GM19025 (cell line): ENCODE data around the gene NTSR1.

Experiments
- ATAC-seq: cut with Tn5 transposase; IDR thresholded peaks from one replicate; pipeline ENCODE4 v1.9.1; 2021; ENCODE audit warnings: mild to moderate bottlenecking, low read depth, moderate library complexity; ENCODE audit not compliant: unreplicated experiment

Gene NTSR1

DNA sequence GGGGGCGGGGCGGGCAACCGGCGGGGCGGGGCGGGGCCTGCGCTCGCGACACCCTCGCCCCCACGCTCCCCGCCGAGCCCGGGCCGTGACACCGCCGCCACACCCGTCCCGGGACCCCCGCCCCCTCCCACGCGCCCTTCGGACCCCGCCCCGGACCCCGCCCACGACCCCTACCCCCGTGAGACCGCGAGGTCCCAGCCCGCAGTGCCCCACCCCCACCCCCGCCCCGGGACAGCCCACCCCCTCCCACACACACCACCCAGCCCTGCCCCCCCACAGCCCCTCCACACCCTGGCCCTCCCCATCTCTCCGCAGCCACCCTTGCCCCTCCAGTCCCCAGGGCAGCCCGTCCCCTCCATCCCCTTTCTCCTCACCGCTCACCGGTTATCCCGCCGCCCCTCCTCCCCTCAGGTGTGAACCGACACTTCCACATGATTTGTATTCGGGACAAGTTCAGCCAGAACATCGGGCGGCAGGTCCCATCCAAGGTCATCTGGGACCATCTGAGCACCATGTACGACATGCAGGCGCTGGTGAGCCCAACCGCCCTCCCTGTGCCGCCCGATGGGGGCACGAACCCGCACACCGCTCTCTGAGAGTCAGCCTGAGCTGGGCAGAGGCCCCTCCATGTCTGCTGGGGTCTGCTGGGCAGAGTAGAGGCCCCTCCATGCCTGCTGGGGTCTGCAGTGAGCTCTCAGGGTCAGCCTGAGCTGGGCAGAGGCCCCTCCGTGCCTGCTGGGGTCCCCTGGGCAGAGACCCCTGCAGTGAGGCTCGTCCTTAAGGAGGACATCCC, 88.3 kb downstream of the NTSR1 start:
- ATAC-seq: no peak

DNA sequence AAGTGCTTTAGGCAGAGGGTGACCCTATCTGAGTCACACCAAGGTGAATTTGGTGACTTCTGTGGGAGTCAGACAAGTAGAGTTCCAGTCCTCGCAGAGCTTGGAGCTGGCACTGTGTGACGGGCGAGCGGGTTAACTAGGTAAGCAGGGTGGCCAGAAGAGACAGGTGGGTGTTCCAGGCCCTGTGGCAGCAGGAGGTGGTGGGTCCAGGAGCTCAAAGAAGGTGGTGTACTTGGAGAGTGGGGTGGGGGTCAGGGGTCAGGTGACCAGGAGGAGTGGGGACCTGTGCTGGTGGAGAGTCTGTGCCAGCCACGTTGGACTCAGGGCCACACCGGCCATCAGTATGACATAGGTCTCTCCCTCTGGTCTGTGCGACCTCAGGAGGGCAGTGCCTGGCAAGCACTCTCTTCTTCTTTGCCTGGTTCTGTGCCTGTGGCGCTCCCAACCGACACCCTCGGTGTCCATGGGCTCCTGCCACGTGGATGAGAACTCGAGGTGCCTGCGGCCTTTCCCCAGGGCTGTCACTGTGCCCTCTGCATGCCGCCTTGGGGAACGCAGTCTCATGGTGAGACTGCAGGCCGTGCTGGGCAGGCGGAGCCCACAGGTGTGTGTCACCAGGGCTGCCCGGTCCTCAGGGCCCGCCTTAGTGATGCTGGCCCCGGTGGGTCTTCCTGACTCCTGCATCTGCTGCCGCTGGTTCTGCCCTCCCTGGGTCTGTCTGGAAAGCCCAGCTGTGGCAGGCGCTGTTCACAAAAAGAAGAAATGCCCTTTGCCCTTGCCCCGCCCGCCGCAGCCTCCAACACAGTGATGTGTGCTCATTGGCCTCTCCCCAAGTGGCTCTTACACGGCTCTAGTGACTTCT, 89.3 kb downstream of the NTSR1 start:
- no peak for ATAC-seq

DNA sequence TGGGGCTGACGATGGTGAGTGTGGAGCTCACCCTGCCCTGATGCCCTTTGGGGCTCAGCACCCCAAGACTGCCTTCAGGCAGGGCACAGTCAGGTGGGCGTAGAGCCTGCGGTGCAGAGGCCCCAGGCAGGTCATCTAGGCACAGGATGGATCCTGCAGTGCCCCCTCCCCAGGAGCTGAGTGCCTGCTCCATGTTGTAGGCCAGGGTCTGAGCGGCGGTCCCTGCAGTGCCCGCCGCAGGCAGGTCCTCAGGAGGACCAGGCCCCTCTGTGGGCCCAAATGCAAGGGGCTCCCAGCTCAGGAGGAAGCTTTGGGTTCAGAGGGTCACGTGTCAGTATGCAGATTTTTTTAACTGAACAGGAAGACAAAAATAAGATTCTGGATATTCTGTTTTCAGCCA, 90.4 kb downstream of the NTSR1 start:
- no peak for ATAC-seq

DNA sequence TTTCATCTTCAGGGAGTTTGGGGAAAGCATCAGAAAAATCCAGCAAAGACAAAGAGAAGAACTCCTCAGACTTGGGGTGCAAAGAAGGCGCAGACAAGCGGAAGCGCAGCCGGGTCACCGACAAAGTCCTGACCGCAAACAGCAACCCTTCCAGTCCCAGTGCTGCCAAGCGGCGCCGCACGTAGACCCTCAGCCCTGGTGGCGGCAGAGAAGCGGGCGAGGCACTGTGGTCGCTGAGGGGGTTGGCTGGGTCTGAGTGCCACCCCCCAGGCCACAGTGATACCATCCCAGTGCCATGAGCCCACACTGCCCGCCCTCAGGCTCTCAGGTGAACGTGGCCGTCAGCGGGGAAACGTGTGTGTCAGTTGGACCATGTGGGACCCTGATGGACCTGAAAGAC, 90.8 kb downstream of the NTSR1 start:
- ATAC-seq: no peak

DNA sequence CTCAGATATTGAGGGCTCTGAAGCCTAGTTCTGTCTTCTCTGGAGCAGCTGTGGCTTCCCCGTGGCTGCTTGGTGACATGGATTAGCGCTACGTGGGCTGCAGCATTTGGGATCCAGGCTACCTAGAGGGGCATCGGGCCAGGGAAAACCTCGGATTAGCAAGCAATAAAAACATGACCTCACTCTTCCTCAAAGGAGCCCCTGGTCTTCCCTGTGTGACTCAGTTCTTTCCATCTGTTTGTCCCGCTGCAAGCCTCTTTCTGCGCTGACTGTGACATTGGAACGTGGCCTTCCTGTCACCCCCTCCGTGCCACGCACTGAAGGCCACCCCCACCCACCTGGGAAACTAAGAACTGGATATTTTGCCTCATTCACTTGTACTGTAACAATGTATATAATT, 91.2 kb downstream of the NTSR1 start:
- ATAC-seq: no peak

DNA sequence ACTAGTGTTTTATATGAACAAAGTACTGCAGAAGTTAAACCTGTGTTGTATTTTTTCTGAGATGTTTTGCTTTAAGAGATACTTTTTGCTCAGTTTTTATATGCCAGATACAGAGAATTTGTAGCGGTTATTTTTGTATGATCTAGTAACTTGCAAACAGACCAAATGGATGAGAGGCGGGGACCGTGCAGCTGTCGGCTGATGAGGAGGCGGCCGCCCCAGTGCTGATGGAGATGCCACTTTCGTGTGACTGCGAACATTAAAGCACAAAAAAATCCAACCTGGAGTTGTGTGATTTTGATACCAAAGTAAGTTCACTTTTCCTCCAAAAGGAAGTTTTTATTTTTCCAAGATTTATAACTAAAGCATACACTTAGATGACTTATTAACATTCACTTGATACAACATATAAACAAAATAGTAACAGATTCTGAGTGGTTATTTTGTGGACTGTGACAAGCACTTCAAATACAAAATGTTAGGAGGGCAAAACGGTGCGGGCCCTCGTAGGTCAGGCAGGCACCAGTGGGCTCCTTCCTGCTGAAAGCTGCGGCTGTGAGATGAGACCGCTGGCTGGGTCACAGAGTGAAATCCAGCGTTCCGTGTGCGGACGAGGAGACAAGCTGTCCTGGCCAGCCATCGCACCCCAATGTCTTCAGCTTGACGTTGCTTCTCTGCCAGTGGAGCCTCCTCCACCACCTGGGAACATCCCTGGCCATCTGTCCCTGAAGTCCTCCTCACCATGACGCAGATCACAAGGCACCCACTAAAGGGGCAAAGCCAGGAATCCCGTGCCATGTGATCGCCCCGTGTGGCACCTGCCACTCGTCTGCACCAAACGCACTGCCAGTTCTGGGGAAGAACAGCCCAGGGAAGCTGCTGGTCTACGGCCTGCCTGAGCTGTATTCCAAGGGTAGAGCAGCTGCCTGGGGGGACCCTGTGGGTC, 92.0 kb downstream of the NTSR1 start:
- no peak for ATAC-seq

DNA sequence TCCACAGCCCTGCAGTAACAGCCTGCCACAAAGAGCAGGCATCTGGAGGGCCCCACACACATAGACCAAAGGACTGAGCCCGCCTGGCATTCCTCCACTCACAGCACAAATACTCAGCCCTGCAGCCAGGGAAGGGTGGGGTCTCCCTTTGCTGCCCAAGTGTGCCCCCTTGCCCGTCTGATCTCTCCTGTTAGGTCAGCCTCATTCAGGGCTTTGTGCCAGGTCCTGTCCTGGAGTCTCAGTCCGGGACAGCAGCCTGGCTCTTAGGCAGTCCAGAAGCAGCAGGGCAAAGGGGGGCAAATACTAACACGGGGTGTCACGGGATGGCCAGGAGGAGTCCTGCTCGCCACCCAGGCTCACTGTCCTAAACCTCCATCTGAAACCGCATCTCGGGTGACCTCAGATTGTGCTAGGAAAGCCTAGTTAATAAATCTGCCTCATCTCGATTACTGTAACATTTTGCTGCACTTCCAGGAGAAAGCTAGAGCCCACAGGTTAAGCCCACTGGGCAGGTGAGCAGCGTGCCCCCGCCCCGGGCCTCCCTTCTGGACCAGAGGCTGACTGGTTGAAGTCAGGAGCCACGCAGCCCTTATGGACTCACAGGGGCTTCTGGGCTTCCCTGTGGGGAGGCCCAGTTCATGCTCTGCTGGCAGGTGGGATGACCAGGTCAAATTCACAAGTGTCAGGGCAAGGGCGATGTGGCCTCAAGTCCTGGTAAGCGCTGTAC, 92.8 kb downstream of the NTSR1 start:
- ATAC-seq: no peak

DNA sequence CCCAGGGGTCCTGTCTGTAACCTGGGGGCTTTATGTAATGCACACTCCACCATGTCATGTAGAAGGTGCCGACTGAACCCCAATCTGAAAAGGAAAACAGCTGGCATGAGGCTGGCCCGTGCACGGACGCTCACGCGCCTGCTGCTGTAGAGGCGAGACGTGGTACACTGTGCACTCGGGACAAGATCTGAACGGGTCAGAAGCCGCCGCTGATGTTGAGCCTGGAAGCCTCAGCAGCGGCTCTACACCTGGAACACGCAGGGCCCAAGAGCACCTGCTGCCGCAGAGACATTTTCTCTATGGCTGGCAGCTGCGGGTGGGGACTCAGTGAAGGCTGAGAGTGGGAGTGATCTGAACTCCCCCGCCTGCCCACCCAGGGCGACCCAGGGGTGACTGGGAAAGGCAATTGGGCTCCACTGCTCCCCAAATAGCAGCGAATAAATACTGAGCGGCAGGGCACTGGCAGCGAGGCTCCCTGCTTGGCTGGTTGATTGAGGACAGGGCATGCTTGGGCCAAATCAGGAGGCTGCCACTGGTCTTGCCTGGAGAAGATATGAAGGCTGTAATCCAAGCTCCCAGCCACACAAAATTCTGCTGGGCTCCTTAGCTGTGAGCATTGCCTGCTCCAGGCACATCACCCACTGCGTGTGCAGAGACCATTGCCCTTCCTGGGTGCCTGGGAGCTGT, 93.5 kb downstream of the NTSR1 start:
- no peak for ATAC-seq

DNA sequence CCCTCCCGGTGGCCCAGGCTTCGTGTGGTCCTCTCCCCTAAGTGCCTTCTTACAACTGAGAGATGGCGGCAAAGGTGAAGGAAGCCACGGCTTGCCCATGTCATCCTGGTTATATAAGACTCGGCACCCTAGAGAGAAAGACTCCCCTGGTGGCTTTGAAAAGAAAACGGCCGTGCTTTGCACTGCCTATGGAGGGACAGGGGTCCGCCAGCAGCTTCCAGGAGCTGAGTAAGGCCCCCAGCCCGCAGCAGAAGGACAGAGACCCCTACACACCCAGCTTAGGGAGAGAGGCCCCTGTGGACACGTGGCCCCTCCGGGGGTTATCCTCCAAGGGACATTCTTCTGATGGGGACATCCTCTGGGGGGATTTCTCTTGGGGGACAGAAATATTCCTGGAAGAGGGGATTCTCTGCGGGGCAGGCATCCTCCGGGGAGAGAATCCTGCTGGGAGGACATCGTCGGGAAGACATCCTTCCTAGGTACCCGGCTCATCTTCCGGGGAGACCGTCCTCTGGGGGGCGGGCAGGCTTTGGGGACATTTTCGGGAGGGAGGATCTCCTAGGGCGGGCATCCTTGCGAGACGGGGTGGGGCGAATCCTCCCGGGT, 95.5 kb downstream of the NTSR1 start:
- no peak for ATAC-seq

DNA sequence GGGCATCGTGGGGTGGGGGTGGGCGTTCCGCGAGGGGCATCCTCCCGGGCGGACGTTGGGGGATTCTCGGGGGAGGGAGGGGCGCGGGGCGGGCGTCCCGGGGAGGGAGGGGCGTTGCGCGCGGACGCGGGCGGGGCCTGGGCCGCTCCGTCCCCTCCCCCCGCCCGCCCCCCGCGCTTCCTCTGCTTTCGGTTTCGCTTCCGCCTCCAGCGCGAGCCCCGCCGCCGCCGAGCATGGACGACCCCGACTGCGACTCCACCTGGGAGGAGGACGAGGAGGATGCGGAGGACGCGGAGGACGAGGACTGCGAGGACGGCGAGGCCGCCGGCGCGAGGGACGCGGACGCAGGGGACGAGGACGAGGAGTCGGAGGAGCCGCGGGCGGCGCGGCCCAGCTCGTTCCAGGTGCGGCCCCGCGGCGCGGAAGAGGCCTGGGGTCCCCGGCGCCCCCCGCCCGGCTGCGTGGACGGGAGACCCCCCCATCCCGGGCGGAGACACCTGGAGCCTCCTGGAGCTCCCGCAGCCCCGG, 96.1 kb downstream of the NTSR1 start, which contains the start of gene OGFR:
OGFR (plus strand) TSS at position 209 of the 528 bp plus-strand sequence; CDS start at position 234, 25 bp downstream.
- peak; percentile 54 for ATAC-seq

DNA sequence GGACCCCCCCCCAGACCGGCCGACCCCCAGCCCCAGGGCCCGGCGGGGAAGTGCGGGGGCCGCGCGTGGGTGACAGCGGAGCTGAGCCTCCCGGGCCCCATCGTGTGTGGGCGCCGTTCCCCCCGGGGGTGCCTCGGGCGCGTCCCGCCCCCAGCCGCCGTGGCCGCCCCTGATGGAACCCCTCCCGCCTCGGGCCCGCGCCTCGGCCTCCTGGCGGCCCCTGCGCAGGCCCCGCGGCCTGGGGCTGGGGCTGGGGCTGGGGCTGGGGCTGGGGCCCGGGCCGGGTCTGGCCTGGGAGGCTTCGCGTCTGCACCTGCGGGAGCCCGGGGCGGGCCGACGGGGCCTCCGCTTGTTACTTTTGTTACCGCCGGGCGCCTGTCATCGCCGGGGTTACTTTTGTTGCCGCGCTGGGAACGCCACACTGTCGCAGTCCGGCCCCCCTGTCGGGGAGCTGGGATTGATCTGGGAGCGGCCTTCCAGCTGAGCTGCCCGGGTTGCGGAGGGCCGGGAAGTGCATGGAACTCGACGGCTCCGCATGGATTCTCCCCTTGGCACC, 96.6 kb downstream of the NTSR1 start:
- peak; percentile 19 for ATAC-seq

DNA sequence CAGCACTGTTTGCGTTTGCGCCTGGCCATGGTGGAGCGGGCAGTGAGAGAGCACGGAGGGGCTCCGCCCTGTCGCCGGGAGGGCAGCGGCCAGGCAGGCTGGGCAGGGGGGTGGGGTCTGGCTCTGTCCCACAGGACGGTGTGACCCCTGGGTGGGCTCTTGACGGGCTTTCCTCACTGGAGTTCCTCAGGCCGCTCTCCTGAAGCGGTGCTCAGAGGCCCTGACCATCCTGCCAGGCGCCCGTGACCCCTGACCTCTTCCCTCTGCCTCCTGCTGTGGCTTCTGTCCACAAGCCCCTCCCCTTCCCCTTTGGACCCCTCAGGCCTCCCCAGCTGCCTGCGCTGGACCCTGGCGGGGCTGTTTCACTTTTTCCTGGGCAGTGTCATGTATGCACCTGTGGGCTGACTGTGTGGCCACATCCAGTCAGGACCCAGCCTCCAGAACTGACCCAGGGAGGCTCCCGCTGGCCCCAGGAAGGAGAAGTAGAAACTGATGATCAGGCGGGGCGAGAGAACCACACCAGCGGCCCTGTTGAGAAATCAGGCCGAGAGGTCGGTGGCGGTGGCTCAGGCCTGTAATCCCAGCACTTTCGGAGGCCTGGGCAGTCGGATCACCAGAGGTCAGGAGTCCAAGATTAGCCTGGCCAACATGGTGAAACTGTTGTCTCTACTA, 97.2 kb downstream of the NTSR1 start:
- no peak for ATAC-seq

DNA sequence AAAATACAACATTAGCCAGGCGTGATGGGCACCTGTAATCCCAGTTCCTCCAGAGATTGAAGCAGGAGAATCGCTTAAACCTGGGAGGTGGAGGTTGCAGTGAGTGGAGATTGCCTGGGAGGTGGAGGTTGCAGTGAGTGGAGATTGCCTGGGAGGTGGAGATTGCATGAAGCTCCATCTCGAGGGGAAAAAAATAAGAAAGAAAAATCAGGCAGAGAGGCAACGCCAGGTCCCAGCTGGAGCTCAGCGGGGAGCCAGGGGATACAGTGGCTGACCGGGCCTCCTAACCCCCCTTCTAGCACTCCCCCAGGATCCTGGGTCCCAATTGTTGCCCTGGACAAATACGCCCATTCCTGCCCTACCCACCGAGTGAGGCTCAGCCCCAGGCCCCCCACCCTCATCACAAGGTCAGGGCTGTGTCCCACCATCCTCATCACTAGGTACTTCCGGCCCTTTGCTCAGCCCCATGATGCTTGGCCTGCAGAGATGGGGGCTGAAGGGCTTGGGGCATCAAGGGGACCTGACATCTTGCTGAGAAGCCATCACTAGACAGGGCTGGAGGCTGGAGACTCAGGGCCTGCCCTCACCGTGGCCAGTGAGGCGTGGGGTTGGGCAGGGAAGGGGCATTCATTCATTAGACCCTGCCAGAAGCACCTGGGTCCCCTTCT, 97.9 kb downstream of the NTSR1 start:
- no peak for ATAC-seq

DNA sequence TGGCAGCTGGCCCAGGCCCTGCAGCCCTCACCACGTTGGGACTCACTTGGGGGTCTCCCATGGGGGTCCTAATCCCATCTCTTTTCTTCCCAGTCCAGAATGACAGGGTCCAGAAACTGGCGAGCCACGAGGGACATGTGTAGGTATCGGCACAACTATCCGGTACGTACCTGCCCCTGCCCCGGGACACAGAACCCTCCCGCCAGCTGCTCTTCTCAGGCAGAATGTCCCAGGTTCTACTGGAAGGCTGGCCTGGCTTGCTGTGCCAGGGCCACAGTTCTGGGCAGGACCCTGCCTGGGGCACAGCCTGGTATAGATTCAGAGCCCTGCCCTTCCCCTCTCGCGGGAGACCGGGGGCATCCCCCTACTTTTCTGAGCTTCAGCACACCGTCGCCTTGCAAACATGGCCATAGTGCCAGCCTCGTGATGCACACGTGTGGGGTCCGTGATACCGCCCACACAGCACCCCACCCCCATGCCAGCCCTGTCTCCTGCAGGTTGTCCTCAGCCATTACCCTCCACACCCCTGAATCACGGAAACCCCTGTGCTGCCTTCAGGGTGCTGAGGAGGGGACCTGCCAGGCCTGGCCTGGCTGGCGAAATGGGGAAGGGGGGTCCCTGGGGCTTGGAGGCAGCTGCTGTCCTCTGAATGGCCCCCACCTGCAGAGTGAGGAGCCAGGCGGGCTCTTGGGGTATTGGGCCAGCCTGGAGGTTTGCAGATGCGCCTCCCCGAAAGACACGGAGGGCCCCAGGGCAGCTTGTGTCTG, 99.0 kb downstream of the NTSR1 start:
- ATAC-seq: no peak

DNA sequence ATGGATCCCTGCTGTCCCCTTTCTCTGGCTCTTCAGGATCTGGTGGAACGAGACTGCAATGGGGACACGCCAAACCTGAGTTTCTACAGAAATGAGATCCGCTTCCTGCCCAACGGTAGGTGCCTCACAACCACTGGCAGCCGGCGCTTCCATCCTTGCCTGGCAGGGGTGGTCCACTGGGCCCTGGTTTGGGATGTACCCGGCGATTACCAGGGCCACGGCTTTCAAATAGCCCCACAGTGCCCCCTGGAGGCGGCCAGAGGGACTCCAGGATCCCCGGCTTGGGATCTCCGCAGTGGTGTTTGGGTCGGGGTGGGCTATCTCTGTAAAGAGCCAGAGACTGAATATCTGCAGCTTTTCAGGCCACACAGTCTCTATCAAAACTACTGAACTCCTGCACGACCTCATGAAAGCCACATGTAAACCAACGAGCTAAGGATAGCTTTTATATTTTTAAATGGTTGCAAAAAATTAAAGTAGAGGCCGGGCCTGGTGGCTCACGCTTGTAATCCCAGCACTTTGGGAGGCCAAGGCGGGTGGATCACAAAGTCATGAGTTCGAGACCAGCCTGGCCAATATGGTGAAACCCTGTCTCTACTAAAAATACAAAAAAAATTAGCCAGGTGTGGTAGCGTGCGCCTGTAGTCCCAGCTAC, 99.7 kb downstream of the NTSR1 start:
- ATAC-seq: no peak
